Endothelial cell of umbilical vein (primary cell): ENCODE results near the gene BAZ1A.

Experiments used
- EZH2 ChIP-seq: IDR thresholded peaks from 2 replicates; pipeline ENCODE4 v1.6.1; 2012; ENCODE audit warnings: borderline replicate concordance, low read depth, mild to moderate bottlenecking, moderate library complexity, low read length, inconsistent platforms; ENCODE audit not compliant: severe bottlenecking
- GATA2 ChIP-seq: IDR thresholded peaks from 2 replicates; pipeline ENCODE4 v1.7.0; 2011; ENCODE audit warnings: low read depth, mild to moderate bottlenecking, moderate library complexity, mixed read lengths, low read length; ENCODE audit not compliant: insufficient read length, insufficient read depth
- JUN ChIP-seq: IDR thresholded peaks from 2 replicates; pipeline ENCODE4 v1.6.1; 2011; ENCODE audit warnings: borderline replicate concordance, low read depth; ENCODE audit not compliant: insufficient read length, insufficient read depth
- POLR2A ChIP-seq: IDR thresholded peaks from 2 replicates; pipeline ENCODE4 v1.6.1; 2012; ENCODE audit warnings: low read depth, mild to moderate bottlenecking, control low read depth, low read length
- POLR2AphosphoS5 ChIP-seq: IDR thresholded peaks from 2 replicates; pipeline ENCODE4 v1.6.1; 2012; ENCODE audit warnings: low read depth, mild to moderate bottlenecking, control low read depth, low read length, moderate library complexity; ENCODE audit not compliant: insufficient read depth
- TF ChIP-seq, protein P1 (sequence below), 2 donors: IDR thresholded peaks; 1 replicate in 1 of 2; 2 replicates in 1 of 2; pipeline ENCODE4 v1.5.1; 2011; ENCODE audit warnings: low read length in 2 of 2, mild to moderate bottlenecking in 2 of 2, moderate library complexity in 2 of 2, control low read depth in 1 of 2, inconsistent platforms in 1 of 2, low read depth in 1 of 2; ENCODE audit not compliant: insufficient read depth in 1 of 2; ENCODE audit errors: extremely low read depth in 1 of 2
- TF ChIP-seq, protein P2 (sequence below): IDR thresholded peaks from 2 replicates; pipeline ENCODE4 v1.6.1; 2011; ENCODE audit not compliant: insufficient read depth, insufficient read length

DNA sequence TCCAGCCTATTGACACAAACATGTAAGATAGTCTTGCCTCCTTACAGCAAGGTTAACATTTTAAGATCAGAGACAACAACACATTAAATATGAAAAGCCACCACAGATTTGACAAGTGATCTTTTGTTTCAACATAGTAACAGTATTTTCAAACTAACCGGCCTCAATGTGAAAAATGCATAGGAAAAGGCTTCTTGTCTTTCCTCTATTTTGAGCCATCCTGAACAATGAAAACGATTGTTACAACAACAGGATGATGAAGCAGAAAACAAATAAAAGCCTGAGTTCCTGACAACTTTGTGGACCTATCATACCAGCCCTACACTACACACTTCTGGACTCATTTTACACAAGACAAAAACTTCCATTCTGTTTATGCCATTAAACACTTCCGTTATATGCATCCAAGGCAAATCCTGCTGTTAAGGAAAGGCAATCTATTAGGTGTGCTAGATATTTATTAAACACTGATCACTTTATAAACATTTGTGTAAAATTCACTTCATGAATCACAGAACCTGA, 37.3 kb downstream of the BAZ1A start:
- TF ChIP-seq, protein P1, sequence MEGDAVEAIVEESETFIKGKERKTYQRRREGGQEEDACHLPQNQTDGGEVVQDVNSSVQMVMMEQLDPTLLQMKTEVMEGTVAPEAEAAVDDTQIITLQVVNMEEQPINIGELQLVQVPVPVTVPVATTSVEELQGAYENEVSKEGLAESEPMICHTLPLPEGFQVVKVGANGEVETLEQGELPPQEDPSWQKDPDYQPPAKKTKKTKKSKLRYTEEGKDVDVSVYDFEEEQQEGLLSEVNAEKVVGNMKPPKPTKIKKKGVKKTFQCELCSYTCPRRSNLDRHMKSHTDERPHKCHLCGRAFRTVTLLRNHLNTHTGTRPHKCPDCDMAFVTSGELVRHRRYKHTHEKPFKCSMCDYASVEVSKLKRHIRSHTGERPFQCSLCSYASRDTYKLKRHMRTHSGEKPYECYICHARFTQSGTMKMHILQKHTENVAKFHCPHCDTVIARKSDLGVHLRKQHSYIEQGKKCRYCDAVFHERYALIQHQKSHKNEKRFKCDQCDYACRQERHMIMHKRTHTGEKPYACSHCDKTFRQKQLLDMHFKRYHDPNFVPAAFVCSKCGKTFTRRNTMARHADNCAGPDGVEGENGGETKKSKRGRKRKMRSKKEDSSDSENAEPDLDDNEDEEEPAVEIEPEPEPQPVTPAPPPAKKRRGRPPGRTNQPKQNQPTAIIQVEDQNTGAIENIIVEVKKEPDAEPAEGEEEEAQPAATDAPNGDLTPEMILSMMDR (IDR thresholded peaks at IDR 0.05; ENCODE audit: extremely low read depth in 1 of 2, insufficient read depth in 1 of 2, low read depth in 1 of 2, low read length in 2 of 2): no peak
- no peak for TF ChIP-seq POLR2A
- no peak for TF ChIP-seq GATA2
- TF ChIP-seq POLR2AphosphoS5: no peak
- no peak for TF ChIP-seq JUN
- TF ChIP-seq, protein P2, sequence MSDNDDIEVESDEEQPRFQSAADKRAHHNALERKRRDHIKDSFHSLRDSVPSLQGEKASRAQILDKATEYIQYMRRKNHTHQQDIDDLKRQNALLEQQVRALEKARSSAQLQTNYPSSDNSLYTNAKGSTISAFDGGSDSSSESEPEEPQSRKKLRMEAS: no peak
- no peak for TF ChIP-seq EZH2
